Activated T-helper 2 cell treated with anti-CD3 and anti-CD28 coated beads, Interferon-gamma antibody, Interleukin-2, Interleukin-4, amounts not matched to agents 10 μg/mL and 5 μg/mL and 100 μg/mL, durations not matched to agents 14 hours and 24 hours and 36 hours (primary cell): ENCODE results near the gene GRID1. TPM values are rescaled to one million over a fixed set of nuclear protein-coding genes. Genes with fewer than 3 reads are reported as not detected.

Experiments
- DNase-seq: peaks from one replicate; pipeline ENCODE4 v3.0.0; 2021; ENCODE audit warnings: low spot score
- H3K27ac Mint-ChIP-seq: one replicate; pipeline ENCODE4 v1.8.0; 2021; ENCODE audit warnings: mixed read lengths
- H3K27me3 Mint-ChIP-seq: one replicate; pipeline ENCODE4 v1.8.0; 2021; ENCODE audit warnings: low read depth, mixed read lengths
- H3K36me3 Mint-ChIP-seq: one replicate; pipeline ENCODE4 v1.8.0; 2021; ENCODE audit warnings: low read depth, mixed read lengths
- H3K4me1 Mint-ChIP-seq: one replicate; pipeline ENCODE4 v1.8.0; 2021; ENCODE audit warnings: low read depth, mixed read lengths
- H3K4me3 Mint-ChIP-seq: one replicate; pipeline ENCODE4 v1.8.0; 2021; ENCODE audit warnings: low read depth, mild to moderate bottlenecking, moderate library complexity, mixed read lengths
- H3K9me3 Mint-ChIP-seq: one replicate; pipeline ENCODE4 v1.8.0; 2021; ENCODE audit warnings: mixed read lengths
- intact Hi-C: fragments of 100-400 bp; cut with micrococcal nuclease; formaldehyde crosslinking; loops from one replicate; pipeline ENCODE4 v1.15.1; 2023
- total RNA-seq: library from RNA; stranded (reverse); gene quantifications from 2 replicates; pipeline ENCODE4 v1.2.3, GENCODE V29; 2022

The GRID1 gene
- total RNA-seq, 1 donor from 2014 or later = not detected

DNA sequence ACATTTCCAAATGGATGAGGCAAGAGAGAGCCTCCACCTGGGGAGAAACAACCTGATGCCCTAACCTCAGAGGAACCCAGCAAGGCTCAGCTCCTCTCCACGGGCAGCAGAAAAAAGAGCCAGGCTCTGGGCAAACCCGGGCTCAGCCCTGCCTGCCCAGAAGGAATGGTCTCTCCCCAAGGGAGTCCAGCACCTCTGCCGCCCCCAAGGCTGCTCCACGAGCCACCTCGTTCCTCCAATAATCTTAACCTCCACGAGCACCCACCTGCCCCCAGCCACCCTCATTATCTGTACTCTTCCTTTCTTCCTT, 154.2 kb downstream of the GRID1 start:
- DNase-seq = no peak
- Mint-ChIP-seq H3K36me3 (no peaks in the 10 kb centered on the region), H3K9me3 (no peaks in the 10 kb centered on the region), H3K4me1 (no peaks in the 10 kb centered on the region), H3K27ac (no peak overlapping the region), H3K27me3 (no peaks in the 10 kb centered on the region), H3K4me3 (no peak overlapping the region)
- intact Hi-C loops = no loop called here

DNA sequence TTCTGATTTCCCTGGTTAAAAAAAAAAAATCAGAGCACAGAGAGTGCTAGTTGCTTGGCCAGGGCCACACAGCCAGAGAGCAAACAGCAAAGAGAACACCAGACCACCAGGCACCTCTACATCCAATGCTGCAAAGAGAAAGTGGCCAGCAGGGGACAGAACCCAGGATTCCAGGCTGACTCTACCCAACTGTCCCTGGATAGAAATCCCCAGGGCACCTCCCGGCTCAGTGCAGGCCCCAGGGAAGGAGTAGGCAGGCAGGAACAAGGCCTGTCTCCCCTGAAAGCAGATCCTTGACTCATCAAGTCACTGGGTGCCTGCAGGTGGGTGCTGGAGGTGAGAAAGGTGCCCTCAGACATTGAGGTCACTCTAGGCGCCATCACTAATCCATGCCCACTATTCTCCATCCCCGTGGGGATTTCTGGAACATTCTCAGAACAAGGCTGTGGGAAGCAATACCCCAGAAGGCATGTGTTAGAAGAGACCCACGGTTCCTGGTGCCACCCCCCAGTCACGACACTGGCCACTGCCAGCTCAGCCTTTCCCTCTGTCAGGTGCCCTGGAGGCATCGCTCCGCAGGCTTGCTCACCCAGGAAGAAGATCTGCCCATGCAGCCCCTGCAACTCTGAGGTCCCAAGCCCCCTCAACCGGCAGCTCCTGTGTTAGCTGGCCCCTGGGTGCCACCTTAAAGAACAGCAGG, 154.8 kb downstream of the GRID1 start:
- intact Hi-C loops = no loop called here
- H3K36me3 Mint-ChIP-seq = no peaks in the 10 kb centered on the region
- no peak overlapping the region for H3K4me3 Mint-ChIP-seq

DNA sequence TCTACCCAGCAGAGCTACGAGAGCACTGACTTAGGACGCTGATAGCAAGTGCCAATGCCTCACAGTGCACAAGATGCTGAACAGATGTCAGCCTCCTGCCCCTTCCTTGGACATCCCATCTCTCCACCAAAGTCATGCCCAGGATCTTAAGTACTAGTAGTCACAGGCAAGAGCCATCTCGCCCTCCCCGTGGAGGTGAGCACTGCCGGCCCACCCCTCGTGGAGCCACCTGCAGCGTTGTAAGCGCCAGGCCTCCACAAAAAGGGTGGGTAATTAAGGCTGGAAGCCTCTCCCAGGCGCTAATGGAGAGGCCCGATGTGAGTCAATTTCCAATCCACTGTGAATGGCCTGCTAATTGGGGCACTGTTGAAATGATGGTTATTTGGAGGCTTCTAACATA, 156.2 kb downstream of the GRID1 start:
- no peaks in the 10 kb centered on the region for H3K9me3 Mint-ChIP-seq
- intact Hi-C loops = no loop called here

More for the DNA sequence above, 154.8 kb downstream of the GRID1 start:
- Mint-ChIP-seq H3K27ac (no peak overlapping the region), H3K9me3 (no peaks in the 10 kb centered on the region), H3K27me3 (no peaks in the 10 kb centered on the region), H3K4me1 (no peaks in the 10 kb centered on the region)
- DNase-seq = no peak

GRCh38 chr10:86209726-86210125, 156.9 kb downstream of the GRID1 start:
- DNase-seq = no peak
- Mint-ChIP-seq H3K4me3 (no peak overlapping the region), H3K4me1 (no peaks in the 10 kb centered on the region), H3K27ac (no peak overlapping the region), H3K9me3 (no peaks in the 10 kb centered on the region), H3K36me3 (no peaks in the 10 kb centered on the region), H3K27me3 (no peaks in the 10 kb centered on the region)
- intact Hi-C loops = no loop called here

More for the DNA sequence above, 156.2 kb downstream of the GRID1 start:
- no peaks in the 10 kb centered on the region for H3K4me1 Mint-ChIP-seq
- H3K27me3 Mint-ChIP-seq = no peaks in the 10 kb centered on the region
- H3K27ac Mint-ChIP-seq = no peak overlapping the region
- no peak for DNase-seq
- H3K36me3 Mint-ChIP-seq = no peaks in the 10 kb centered on the region
- H3K4me3 Mint-ChIP-seq = no peak overlapping the region

- intact Hi-C loops = no loop called here
- H3K27me3 Mint-ChIP-seq = no peaks in the 10 kb centered on the region
- DNase-seq = no peak
- H3K27ac Mint-ChIP-seq = no peak overlapping the region
- H3K4me1 Mint-ChIP-seq = no peaks in the 10 kb centered on the region
- H3K9me3 Mint-ChIP-seq = no peaks in the 10 kb centered on the region
- H3K4me3 Mint-ChIP-seq = no peak overlapping the region
- no peaks in the 10 kb centered on the region for H3K36me3 Mint-ChIP-seq
These were observed 159.4 kb downstream of the GRID1 start for GRCh38 chr10:86207226-86207625.

DNA sequence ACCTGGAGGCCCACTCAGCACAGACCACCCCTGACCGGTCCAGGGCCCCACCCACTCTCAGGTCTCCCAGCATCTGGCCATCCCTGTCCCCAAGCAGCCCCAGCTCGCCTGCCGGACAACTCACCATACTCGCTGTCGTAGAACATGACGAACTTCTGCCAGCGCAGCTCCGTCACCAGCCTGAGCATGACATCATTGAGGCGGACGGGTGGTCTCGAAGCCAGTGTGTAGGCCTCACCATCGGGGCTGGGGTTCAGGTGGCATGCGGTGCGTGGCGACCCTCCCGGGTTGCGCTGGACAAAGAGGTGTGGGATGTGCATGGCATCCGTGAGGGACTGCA, 160.4 kb downstream of the GRID1 start:
- H3K36me3 Mint-ChIP-seq = no peaks in the 10 kb centered on the region
- H3K4me1 Mint-ChIP-seq = no peaks in the 10 kb centered on the region
- no peaks in the 10 kb centered on the region for H3K9me3 Mint-ChIP-seq
- no peak for DNase-seq
- H3K27me3 Mint-ChIP-seq = no peaks in the 10 kb centered on the region
- intact Hi-C loops = no loop called here
- no peak overlapping the region for H3K27ac Mint-ChIP-seq
- no peak overlapping the region for H3K4me3 Mint-ChIP-seq

DNA sequence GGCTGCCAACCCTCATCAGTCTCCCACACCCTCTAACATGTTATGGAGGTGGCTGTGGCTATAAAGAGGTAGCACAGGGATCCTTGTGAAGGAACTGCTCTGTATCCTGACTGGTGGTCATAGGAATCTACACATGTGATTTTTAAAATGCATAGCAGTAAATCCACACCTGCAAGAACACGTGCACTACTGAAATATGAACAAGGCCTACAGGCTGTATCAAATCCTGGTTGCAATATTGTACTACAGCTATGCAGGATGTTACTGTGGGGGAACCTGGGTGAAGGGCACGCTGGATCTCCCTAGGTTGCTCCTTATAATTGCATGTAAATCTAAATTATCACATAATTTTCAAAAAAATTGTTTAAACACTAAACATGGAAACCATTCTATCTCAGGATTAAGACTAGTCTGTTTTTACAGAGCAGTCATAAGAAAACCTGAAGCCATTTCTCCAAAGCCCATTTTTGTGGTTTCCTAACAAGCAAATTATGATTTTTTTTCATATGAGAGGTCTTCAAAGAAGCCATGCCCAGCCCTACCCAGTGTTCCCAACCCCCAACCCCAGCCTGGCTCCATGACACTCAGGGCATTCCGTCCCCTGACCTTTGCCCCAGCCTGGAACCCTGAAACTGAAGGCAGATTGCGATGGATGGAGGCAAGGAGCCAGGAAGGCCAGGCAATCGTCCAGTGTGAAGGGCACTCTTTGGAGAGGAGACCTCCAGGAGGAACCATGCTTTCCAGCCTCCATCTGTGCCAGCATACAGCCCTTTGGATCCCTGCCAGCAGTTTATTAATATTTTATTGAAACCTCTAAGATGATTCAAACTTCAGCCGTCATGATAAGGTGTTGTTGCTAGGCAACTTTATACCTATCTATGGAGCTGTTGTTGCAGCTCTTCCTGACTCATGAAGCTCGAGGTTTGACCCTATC, 161.0 kb downstream of the GRID1 start:
- no peak for DNase-seq
- H3K36me3 Mint-ChIP-seq = no peaks in the 10 kb centered on the region
- no peaks in the 10 kb centered on the region for H3K4me1 Mint-ChIP-seq
- H3K27me3 Mint-ChIP-seq = no peaks in the 10 kb centered on the region
- no peak overlapping the region for H3K4me3 Mint-ChIP-seq
- H3K9me3 Mint-ChIP-seq = no peaks in the 10 kb centered on the region
- intact Hi-C loops = no loop called here
- H3K27ac Mint-ChIP-seq = no peak overlapping the region

GRCh38 chr10:86204421-86205305, 161.9 kb downstream of the GRID1 start:
- H3K36me3 Mint-ChIP-seq = no peaks in the 10 kb centered on the region
- H3K4me3 Mint-ChIP-seq = no peak overlapping the region
- no peak for DNase-seq
- no peaks in the 10 kb centered on the region for H3K9me3 Mint-ChIP-seq
- no peaks in the 10 kb centered on the region for H3K27me3 Mint-ChIP-seq
- H3K27ac Mint-ChIP-seq = no peak overlapping the region
- no peaks in the 10 kb centered on the region for H3K4me1 Mint-ChIP-seq
- intact Hi-C loops = no loop called here

- H3K36me3 Mint-ChIP-seq = no peaks in the 10 kb centered on the region
- H3K4me3 Mint-ChIP-seq = no peak overlapping the region
- H3K4me1 Mint-ChIP-seq = no peaks in the 10 kb centered on the region
- DNase-seq = no peak
- H3K27me3 Mint-ChIP-seq = no peaks in the 10 kb centered on the region
- intact Hi-C loops = no loop called here
- H3K27ac Mint-ChIP-seq = no peak overlapping the region
- H3K9me3 Mint-ChIP-seq = no peaks in the 10 kb centered on the region
These were observed 163.3 kb downstream of the GRID1 start for GRCh38 chr10:86203162-86203905.

DNA sequence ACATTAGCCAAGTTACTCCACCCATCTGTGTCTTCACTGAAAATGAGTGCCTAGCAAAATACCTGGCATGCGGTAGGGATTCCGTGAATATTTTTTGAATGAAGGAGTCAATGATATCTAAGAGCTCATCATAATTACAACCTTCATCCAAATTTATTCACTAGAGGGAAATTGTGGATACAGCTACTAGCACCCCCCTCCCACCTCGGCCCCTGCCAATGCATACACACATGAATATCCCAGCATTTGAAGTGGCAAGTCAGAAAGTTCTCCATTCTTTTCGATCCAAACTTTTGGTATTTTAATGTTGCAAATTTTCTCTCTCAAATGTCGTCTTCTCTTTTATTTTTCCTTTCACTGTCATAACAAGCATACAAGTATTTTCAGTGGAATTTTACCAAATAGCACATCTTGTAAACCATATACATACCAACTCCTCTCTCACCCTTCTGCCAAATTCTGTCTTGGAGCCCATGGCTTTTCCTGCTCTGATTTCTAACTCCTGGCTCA, 164.3 kb downstream of the GRID1 start:
- H3K27ac Mint-ChIP-seq = no peak overlapping the region
- intact Hi-C loops = no loop called here
- DNase-seq = no peak
- H3K36me3 Mint-ChIP-seq = no peaks in the 10 kb centered on the region
- H3K4me1 Mint-ChIP-seq = no peaks in the 10 kb centered on the region
- no peaks in the 10 kb centered on the region for H3K9me3 Mint-ChIP-seq
- no peak overlapping the region for H3K4me3 Mint-ChIP-seq
- no peaks in the 10 kb centered on the region for H3K27me3 Mint-ChIP-seq

DNA sequence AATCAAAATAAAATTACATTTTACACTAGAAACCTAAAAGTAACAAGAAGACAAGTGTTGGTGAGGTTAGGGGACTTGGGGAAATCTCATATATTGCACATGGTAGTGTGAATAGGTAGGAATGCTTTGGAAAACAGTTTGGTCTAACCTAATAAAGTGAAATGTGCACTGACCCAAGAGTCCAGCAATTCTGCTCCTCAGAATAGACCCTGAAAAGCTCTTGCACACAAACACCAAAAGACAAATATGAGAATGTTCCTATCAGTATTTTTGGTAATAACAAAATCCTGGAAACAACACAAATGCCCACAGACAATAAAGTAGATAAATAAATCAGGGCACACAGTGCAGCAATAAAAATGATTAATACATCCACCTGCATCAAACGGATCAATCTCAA, 165.7 kb downstream of the GRID1 start:
- intact Hi-C loops = no loop called here
- no peaks in the 10 kb centered on the region for H3K27me3 Mint-ChIP-seq
- no peaks in the 10 kb centered on the region for H3K36me3 Mint-ChIP-seq
- H3K27ac Mint-ChIP-seq = no peak overlapping the region
- no peaks in the 10 kb centered on the region for H3K9me3 Mint-ChIP-seq
- no peak for DNase-seq
- no peaks in the 10 kb centered on the region for H3K4me1 Mint-ChIP-seq
- H3K4me3 Mint-ChIP-seq = no peak overlapping the region

GRCh38 chr10:86200269-86200668, 166.3 kb downstream of the GRID1 start:
- Mint-ChIP-seq H3K9me3 (no peaks in the 10 kb centered on the region), H3K36me3 (no peaks in the 10 kb centered on the region), H3K27me3 (no peaks in the 10 kb centered on the region), H3K27ac (no peak overlapping the region), H3K4me3 (no peak overlapping the region), H3K4me1 (no peaks in the 10 kb centered on the region)
- intact Hi-C loops = no loop called here
- no peak for DNase-seq
